ENCODE results near the gene PALB2. TPM values are rescaled to one million over a fixed set of nuclear protein-coding genes. Genes with fewer than 3 reads are reported as not detected.

The PALB2 gene
- total and polyA plus RNA-seq, 2 experiments from 2014 or later = 24.2 to 34.0 TPM

- TF ChIP-seq ZNF462 (CRISPR knock-in tag; IDR thresholded peaks at IDR 0.05) = no peak
Observed at GRCh38 chr16:23663918-23664317, 22.8 kb upstream of the PALB2 start (continued).

- H3F3A ChIP-seq (replicated peaks; ENCODE audit: low read depth) = no peaks in the 10 kb centered on the region
- Mint-ChIP-seq H3K4me3 (no peak overlapping the region), H3K27me3 (ENCODE audit: insufficient read depth, low read depth, poor library complexity) (peaks cover 4% of the 10 kb centered on the region), H3K9me3 (no peaks in the 10 kb centered on the region), H3K36me3 (ENCODE audit: low read depth) (peaks cover 19% of the 10 kb centered on the region; the same call in 2 of the 3 replicates), H3K4me1 (no peaks in the 10 kb centered on the region), H3K27ac (no peak overlapping the region)
- no peaks in the 10 kb centered on the region for H3K4me1 ChIP-seq (ENCODE audit: insufficient read depth)
- no peaks in the 10 kb centered on the region for H3K27me3 ChIP-seq (ENCODE audit: insufficient read depth)
- ATAC-seq (no peak), DNase-seq (ENCODE audit: low spot score) (no peak)
- H3K4me2 ChIP-seq = no peak overlapping the region
- H3K27ac ChIP-seq (ENCODE audit: low read depth) = no peak overlapping the region
- H3K9me2 ChIP-seq (ENCODE audit: insufficient read depth) = no peaks in the 10 kb centered on the region
- peaks cover 18% of the 10 kb centered on the region for H4K20me1 ChIP-seq (replicated peaks; ENCODE audit: insufficient read depth)
- no peak overlapping the region for H2AFZ ChIP-seq
- peaks cover 11% of the 10 kb centered on the region; the same call in 1 of the 2 replicates for H3K36me3 ChIP-seq (ENCODE audit: insufficient read depth)
- H3K79me2 ChIP-seq (replicated peaks; ENCODE audit: insufficient read depth) = peaks cover 89% of the 10 kb centered on the region
- H3K4me3 ChIP-seq = no peak overlapping the region
- TF ChIP-seq STAT1 (IDR thresholded peaks at IDR 0.05; ENCODE audit: unreplicated experiment) (no peak), ZNF462 (CRISPR knock-in tag; IDR thresholded peaks at IDR 0.05) (no peak), ZNF114 (CRISPR knock-in tag; IDR thresholded peaks at IDR 0.05) (no peak), CREB1 (CRISPR knock-in tag; IDR thresholded peaks at IDR 0.05; ENCODE audit: low read depth) (no peak), POLR2AphosphoS5 (IDR thresholded peaks at IDR 0.05; ENCODE audit: low read depth) (no peak), REST (IDR thresholded peaks at IDR 0.05; ENCODE audit: unreplicated experiment) (no peak)
Observed at GRCh38 chr16:23651943-23652468, 10.9 kb upstream of the PALB2 start.

Measured in GM23338 (cell line).